ENCODE results near the gene IL17RB. TPM values are rescaled to one million over a fixed set of nuclear protein-coding genes. Genes with fewer than 3 reads are reported as not detected.
A peak's percentile ranks its signal among the peaks of the same experiment; 100 is the strongest.

The IL17RB gene
- total and polyA plus RNA-seq, 2 of the 8 experiments (the other 6 are each of a cell fraction or from before 2014, with no cell fraction given), result 7.0 to 24.6 TPM

GRCh38 chr3:53846134-53846850 lies at the start of gene IL17RB, which contains the start of gene CHDH (continued):
- TF ChIP-seq TAF1 (IDR thresholded peaks at IDR 0.05; ENCODE audit: low read depth, low read length) (no peak; the same call in 1 of the 2 replicates), SIX5 (IDR thresholded peaks at IDR 0.05; ENCODE audit: low read depth, low read length) (no peak), GABPA (IDR thresholded peaks at IDR 0.05; ENCODE audit: borderline replicate concordance, insufficient read depth, low read length) (no peak), PHF8 (conservative IDR thresholded peaks at IDR 0.05; ENCODE audit: low read depth, low read length) (peak; percentile 63), BRCA1 (IDR thresholded peaks at IDR 0.05; ENCODE audit: low read depth, low read length) (no peak), SP1 (IDR thresholded peaks at IDR 0.05; ENCODE audit: low read depth, low read length) (no peak), RBBP5 (IDR thresholded peaks at IDR 0.05; ENCODE audit: borderline replicate concordance, low read depth, low read length) (peak; percentile 28; the same call in 1 of the 2 replicates), SUZ12 (IDR thresholded peaks at IDR 0.05; ENCODE audit: low read length) (peak; percentile 32; the same call in 1 of the 2 replicates), SRF (IDR thresholded peaks at IDR 0.05; ENCODE audit: low read depth, low read length) (no peak), CREB1 (IDR thresholded peaks at IDR 0.05) (no peak), EZH2 (IDR thresholded peaks at IDR 0.05; ENCODE audit: low read depth, low read length, severe bottlenecking) (no peak), KDM5A (IDR thresholded peaks at IDR 0.05; ENCODE audit: low read length) (no peak), HDAC6 (IDR thresholded peaks at IDR 0.05; ENCODE audit: low read depth, low read length) (no peak), EGR1 (IDR thresholded peaks at IDR 0.05; ENCODE audit: borderline replicate concordance, low read depth, low read length) (no peak), RAD21 (IDR thresholded peaks at IDR 0.05 in 1 of 2, conservative IDR thresholded peaks at IDR 0.05 in 1 of 2; ENCODE audit: low read depth in 2 of 2, low read length in 2 of 2) (no peak), SP4 (IDR thresholded peaks at IDR 0.05; ENCODE audit: low read length) (no peak), MAX (IDR thresholded peaks at IDR 0.05) (peak; percentile 90), TEAD4 (IDR thresholded peaks at IDR 0.05; ENCODE audit: low read depth, low read length) (no peak), SIRT6 (IDR thresholded peaks at IDR 0.05; ENCODE audit: low read length) (no peak), SAP30 (IDR thresholded peaks at IDR 0.05; ENCODE audit: insufficient read depth, insufficient replicate concordance, low read length) (no peak), CHD1 (IDR thresholded peaks at IDR 0.05; ENCODE audit: low read depth, low read length) (no peak), ATF3 (IDR thresholded peaks at IDR 0.05; ENCODE audit: insufficient read depth, low read depth, low read length) (no peak), CBX8 (IDR thresholded peaks at IDR 0.05; ENCODE audit: borderline replicate concordance, low read depth, low read length) (no peak), JUN (IDR thresholded peaks at IDR 0.05; ENCODE audit: low read depth, low read length) (no peak), KDM4A (IDR thresholded peaks at IDR 0.05; ENCODE audit: low read depth, low read length, severe bottlenecking) (peak; percentile 91)
